Measurements from ENCODE around the gene CRTAP.
"Not testable (repeated sequence)": the region's sequence is repeated elsewhere in the genome, so short reads cannot be mapped to it uniquely, and the experiment has no call there.

- TF ChIP-seq, protein P1, sequence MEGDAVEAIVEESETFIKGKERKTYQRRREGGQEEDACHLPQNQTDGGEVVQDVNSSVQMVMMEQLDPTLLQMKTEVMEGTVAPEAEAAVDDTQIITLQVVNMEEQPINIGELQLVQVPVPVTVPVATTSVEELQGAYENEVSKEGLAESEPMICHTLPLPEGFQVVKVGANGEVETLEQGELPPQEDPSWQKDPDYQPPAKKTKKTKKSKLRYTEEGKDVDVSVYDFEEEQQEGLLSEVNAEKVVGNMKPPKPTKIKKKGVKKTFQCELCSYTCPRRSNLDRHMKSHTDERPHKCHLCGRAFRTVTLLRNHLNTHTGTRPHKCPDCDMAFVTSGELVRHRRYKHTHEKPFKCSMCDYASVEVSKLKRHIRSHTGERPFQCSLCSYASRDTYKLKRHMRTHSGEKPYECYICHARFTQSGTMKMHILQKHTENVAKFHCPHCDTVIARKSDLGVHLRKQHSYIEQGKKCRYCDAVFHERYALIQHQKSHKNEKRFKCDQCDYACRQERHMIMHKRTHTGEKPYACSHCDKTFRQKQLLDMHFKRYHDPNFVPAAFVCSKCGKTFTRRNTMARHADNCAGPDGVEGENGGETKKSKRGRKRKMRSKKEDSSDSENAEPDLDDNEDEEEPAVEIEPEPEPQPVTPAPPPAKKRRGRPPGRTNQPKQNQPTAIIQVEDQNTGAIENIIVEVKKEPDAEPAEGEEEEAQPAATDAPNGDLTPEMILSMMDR (IDR thresholded peaks at IDR 0.05) = not testable (repeated sequence)
- TF ChIP-seq POLR2A (IDR thresholded peaks at IDR 0.05) = not testable (repeated sequence)
Observed at GRCh38 chr3:33162621-33163020, 48.8 kb downstream of the CRTAP start.

Data from right lobe of liver (tissue), 4 donors.